Activated CD4-positive, alpha-beta memory T cell treated with anti-CD3 and anti-CD28 coated beads for 36 hours (primary cell): Measurements from ENCODE around the gene HRCT1. TPM values are rescaled to one million over a fixed set of nuclear protein-coding genes. Genes with fewer than 3 reads are reported as not detected.
A peak's percentile ranks its signal among the peaks of the same experiment; 100 is the strongest.
"Not testable (repeated sequence)": the region's sequence is repeated elsewhere in the genome, so short reads cannot be mapped to it uniquely, and the experiment has no call there.

Experiments used
- CTCF ChIA-PET: fragments of 350-600 bp; sonication (Branson Sonifier 250); formaldehyde crosslinking; loops from one replicate; lab custom pipeline; 2021; ENCODE audit warnings: antibody characterized with exemption, inconsistent platforms; lab: Charles Lee
- POLR2A ChIA-PET: fragments of 350-600 bp; sonication (Branson Sonifier 250); formaldehyde crosslinking; loops from one replicate; lab custom pipeline; 2021; ENCODE audit warnings: antibody characterized with exemption; lab: Charles Lee
- DNase-seq: peaks from one replicate; pipeline ENCODE4 v3.0.0-alpha.2; 2020
- H3K27ac Mint-ChIP-seq: one replicate; pipeline ENCODE4 v1.8.0; 2021; ENCODE audit warnings: mixed read lengths
- H3K27me3 Mint-ChIP-seq: one replicate; pipeline ENCODE4 v1.8.0; 2021; ENCODE audit warnings: mixed read lengths
- H3K36me3 Mint-ChIP-seq: one replicate; pipeline ENCODE4 v1.8.0; 2021; ENCODE audit warnings: mixed read lengths
- H3K4me1 Mint-ChIP-seq: one replicate; pipeline ENCODE4 v1.8.0; 2021; ENCODE audit warnings: low read depth, mixed read lengths
- H3K4me3 Mint-ChIP-seq: one replicate; pipeline ENCODE4 v1.8.0; 2021; ENCODE audit warnings: mild to moderate bottlenecking, mixed read lengths
- H3K9me3 Mint-ChIP-seq: one replicate; pipeline ENCODE4 v1.8.0; 2021; ENCODE audit warnings: mixed read lengths
- intact Hi-C: fragments of 100-400 bp; cut with micrococcal nuclease; formaldehyde crosslinking; loops from one replicate; pipeline ENCODE4 v1.15.1; 2023
- total RNA-seq, 2 experiments: library from RNA; stranded (reverse); gene quantifications; one replicate each; pipeline ENCODE4 v1.2.3, GENCODE V29; 2021

HRCT1 gene
- total RNA-seq, 2 experiments from 2014 or later = not detected

DNA sequence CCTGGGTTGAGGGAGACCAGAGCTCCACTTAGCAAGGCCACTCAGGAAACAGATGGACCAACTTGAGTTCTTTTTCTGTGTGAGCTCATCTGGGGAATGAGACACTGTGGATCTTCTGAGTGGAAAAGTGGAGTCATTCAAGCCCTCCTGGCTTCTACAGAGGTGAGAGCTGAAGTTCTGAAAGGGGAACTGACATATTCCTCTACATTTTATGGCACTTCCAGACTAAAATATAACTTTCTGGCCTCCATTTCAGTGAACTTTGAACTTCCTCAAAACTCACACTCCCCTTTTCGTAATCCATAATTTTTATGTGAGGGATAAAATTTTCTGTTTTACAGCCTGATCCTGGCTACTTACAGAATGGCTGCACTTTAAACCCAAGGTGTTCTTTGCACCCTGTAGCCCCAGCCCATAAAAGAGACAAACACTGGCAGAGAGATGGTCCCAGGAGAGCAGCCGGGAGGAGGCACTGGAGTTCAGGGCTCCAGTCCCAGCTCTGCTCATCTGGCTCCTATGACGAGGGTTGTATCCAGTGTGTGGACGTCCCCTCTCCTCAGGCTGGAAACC, 14.1 kb downstream of the HRCT1 start:
- DNase-seq = no peak
- Mint-ChIP-seq H3K4me1 (peaks cover 21% of the 10 kb centered on the region), H3K4me3 (no peak overlapping the region), H3K27ac (no peak overlapping the region), H3K36me3 (no peaks in the 10 kb centered on the region), H3K27me3 (no peaks in the 10 kb centered on the region), H3K9me3 (no peaks in the 10 kb centered on the region)
- intact Hi-C loops = no loop called here
- POLR2A ChIA-PET = no interaction called here
- CTCF ChIA-PET = interaction anchor here (1.1 to 3.5 kb wide), 5 partner anchors 12 to 104 kb away, joined by 3 to 14 read pairs (median 5); no protein-coding TSS in a partner anchor

GRCh38 chr9:35923598-35923926, 17.6 kb downstream of the HRCT1 start:
- peaks cover 21% of the 10 kb centered on the region for H3K4me1 Mint-ChIP-seq
- H3K27me3 Mint-ChIP-seq = no peaks in the 10 kb centered on the region
- no peak overlapping the region for H3K27ac Mint-ChIP-seq
- no peak overlapping the region for H3K4me3 Mint-ChIP-seq
- ChIA-PET CTCF (interaction anchor here (1.4 to 3.5 kb wide), 5 partner anchors 17 to 85 kb away, joined by 6 to 24 read pairs (median 8); no protein-coding TSS in a partner anchor), POLR2A (interaction anchor here (1.3 to 2.6 kb wide), 2 partner anchors 11 to 17 kb away, joined by 3 to 11 read pairs; no protein-coding TSS in a partner anchor)
- H3K9me3 Mint-ChIP-seq = no peaks in the 10 kb centered on the region
- H3K36me3 Mint-ChIP-seq = no peaks in the 10 kb centered on the region
- DNase-seq = no peak
- intact Hi-C loops = no loop called here

- H3K4me3 Mint-ChIP-seq = no peak overlapping the region
- peaks cover 21% of the 10 kb centered on the region for H3K4me1 Mint-ChIP-seq
- H3K27ac Mint-ChIP-seq = no peak overlapping the region
- POLR2A ChIA-PET = interaction anchor here (1.3 to 2.6 kb wide), 2 partner anchors 10 to 16 kb away, joined by 3 to 11 read pairs; no protein-coding TSS in a partner anchor
- H3K36me3 Mint-ChIP-seq = no peaks in the 10 kb centered on the region
- no peaks in the 10 kb centered on the region for H3K9me3 Mint-ChIP-seq
- CTCF ChIA-PET = interaction anchor here (1.4 to 3.5 kb wide), 6 partner anchors 16 to 86 kb away, joined by 3 to 24 read pairs (median 8); no protein-coding TSS in a partner anchor
- DNase-seq = peak; percentile 71
- no peaks in the 10 kb centered on the region for H3K27me3 Mint-ChIP-seq
- intact Hi-C loops = no loop called here
Measured at GRCh38 chr9:35923927-35924763, 18.1 kb downstream of the HRCT1 start.

DNA sequence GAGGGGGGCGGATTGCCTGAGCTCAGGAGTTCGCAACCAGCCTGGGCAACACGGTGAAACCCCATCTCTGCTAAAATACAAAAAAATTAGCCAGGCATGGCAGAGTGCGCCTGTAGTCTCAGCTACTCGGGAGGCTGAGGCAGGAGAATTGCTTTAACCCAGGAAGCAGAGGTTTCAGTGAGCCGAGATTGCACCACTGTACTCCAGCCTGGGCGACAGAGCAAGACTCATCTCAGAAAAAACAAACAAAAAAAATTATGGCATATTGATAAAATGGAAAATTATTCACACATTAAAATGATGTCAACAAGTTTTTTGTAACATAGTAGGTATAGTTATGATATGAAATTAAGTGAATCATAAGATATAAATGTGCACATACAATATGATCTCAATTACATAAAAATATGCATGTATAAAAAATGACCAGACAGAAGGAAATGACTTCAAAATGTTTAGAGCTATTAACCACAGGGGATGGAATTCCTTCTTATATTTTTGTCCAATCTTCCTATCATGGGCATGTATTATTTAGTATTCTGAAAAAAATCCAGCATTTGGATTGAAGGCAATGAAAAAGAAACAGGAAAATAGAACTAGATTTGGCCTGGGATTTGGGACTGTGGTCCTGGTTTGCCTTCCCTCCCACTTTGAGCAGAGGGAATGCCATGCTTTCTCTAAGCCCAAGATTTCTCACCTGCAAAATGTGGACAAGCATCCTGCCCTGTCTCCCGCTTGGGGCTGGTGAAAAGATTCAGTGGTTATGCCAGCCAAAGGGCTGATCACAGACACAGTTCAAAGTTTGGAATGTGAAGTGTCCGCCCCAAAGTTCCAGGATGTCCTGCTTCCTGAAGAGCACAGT, 22.8 kb downstream of the HRCT1 start:
- POLR2A ChIA-PET = no interaction called here

GRCh38 chr9:35929453-35929718, 23.4 kb downstream of the HRCT1 start:
- CTCF ChIA-PET = no interaction called here
- Mint-ChIP-seq H3K9me3 (no peaks in the 10 kb centered on the region), H3K27ac (no peak overlapping the region), H3K27me3 (no peaks in the 10 kb centered on the region), H3K4me1 (peaks cover 20% of the 10 kb centered on the region), H3K4me3 (no peak overlapping the region), H3K36me3 (no peaks in the 10 kb centered on the region)
- POLR2A ChIA-PET = no interaction called here
- intact Hi-C loops = no loop called here
- no peak for DNase-seq

More for the DNA sequence above, 22.8 kb downstream of the HRCT1 start:
- peaks cover 24% of the 10 kb centered on the region for H3K4me1 Mint-ChIP-seq
- H3K27me3 Mint-ChIP-seq = no peaks in the 10 kb centered on the region
- H3K4me3 Mint-ChIP-seq = no peak overlapping the region
- intact Hi-C loops = no loop called here
- H3K36me3 Mint-ChIP-seq = no peaks in the 10 kb centered on the region
- no peak overlapping the region for H3K27ac Mint-ChIP-seq
- CTCF ChIA-PET = interaction anchor here (1.2 kb wide), 2 partner anchors 17 to 93 kb away, joined by 3 to 4 read pairs; no protein-coding TSS in a partner anchor
- H3K9me3 Mint-ChIP-seq = no peaks in the 10 kb centered on the region
- no peak for DNase-seq

GRCh38 chr9:35930521-35930920, 24.5 kb downstream of the HRCT1 start:
- Mint-ChIP-seq H3K4me1 (peaks cover 14% of the 10 kb centered on the region), H3K27ac (no peak overlapping the region), H3K9me3 (no peaks in the 10 kb centered on the region), H3K36me3 (no peaks in the 10 kb centered on the region), H3K4me3 (no peak overlapping the region), H3K27me3 (no peaks in the 10 kb centered on the region)
- DNase-seq = no peak
- ChIA-PET POLR2A (no interaction called here), CTCF (interaction anchor here (1.3 kb wide), 1 partner anchor 14 kb away, joined by 3 read pairs; no protein-coding TSS in a partner anchor)
- intact Hi-C loops = no loop called here

DNA sequence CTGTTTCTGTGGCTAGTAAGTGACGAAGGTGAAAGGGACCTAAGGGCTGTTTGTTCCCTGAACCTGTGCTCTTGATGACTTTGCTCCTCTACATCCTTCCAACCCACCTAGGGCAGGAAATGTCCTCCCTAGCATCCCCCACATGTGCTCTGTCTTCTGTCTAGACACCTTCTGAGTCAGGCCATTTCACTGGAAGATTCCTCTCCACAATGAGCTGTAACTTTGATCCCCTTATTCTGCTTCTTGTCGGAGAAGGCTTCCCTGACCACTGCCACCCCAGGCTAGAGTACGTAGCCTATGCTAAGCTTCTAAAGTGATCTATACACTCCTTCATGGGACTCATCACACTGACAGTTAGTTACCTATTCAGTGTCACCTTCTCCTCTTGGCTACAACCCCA, 25.0 kb downstream of the HRCT1 start:
- ChIA-PET CTCF (interaction anchor here (1.3 kb wide), 1 partner anchor 14 kb away, joined by 3 read pairs; no protein-coding TSS in a partner anchor), POLR2A (no interaction called here)
- H3K4me1 Mint-ChIP-seq = peaks cover 14% of the 10 kb centered on the region
- no peak overlapping the region for H3K27ac Mint-ChIP-seq
- no peaks in the 10 kb centered on the region for H3K9me3 Mint-ChIP-seq
- H3K27me3 Mint-ChIP-seq = no peaks in the 10 kb centered on the region
- no peak for DNase-seq
- intact Hi-C loops = no loop called here
- no peak overlapping the region for H3K4me3 Mint-ChIP-seq
- no peaks in the 10 kb centered on the region for H3K36me3 Mint-ChIP-seq

DNA sequence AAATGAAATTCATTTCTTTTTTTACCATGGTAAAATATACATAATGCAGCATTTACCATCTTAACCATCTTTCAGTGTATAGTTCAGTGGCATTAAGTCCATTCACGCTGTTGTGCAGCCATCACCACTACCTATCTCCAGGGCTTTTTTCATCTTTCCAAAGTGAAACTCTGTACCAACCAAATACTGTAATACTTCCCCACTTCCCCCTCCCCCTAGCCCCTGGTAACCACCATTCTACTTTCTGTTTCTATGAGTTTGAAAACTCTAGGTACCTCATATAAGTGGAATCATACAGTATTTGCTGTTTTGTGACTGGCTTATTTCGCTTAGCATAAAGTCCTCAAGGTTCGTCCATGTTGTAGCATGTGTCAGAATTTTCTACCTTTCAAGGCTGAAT, 26.7 kb downstream of the HRCT1 start:
- peaks cover 17% of the 10 kb centered on the region for H3K4me1 Mint-ChIP-seq
- intact Hi-C loops = no loop called here
- CTCF ChIA-PET = interaction anchor here (0.6 to 1.2 kb wide), 2 partner anchors 13 to 22 kb away, joined by 3 to 4 read pairs; no protein-coding TSS in a partner anchor
- no peak overlapping the region for H3K4me3 Mint-ChIP-seq
- POLR2A ChIA-PET = no interaction called here
- no peaks in the 10 kb centered on the region for H3K27me3 Mint-ChIP-seq
- peak; percentile 45 for DNase-seq
- H3K9me3 Mint-ChIP-seq = peaks cover 7% of the 10 kb centered on the region
- no peaks in the 10 kb centered on the region for H3K36me3 Mint-ChIP-seq
- no peak overlapping the region for H3K27ac Mint-ChIP-seq

GRCh38 chr9:35933550-35934067, 27.6 kb downstream of the HRCT1 start:
- Mint-ChIP-seq H3K27me3 (no peaks in the 10 kb centered on the region), H3K4me3 (no peak overlapping the region), H3K36me3 (no peaks in the 10 kb centered on the region), H3K27ac (no peak overlapping the region), H3K4me1 (peaks cover 24% of the 10 kb centered on the region), H3K9me3 (peaks cover 7% of the 10 kb centered on the region)
- no peak for DNase-seq
- CTCF ChIA-PET = no interaction called here
- POLR2A ChIA-PET = interaction anchor here (1.5 kb wide), 1 partner anchor 9 kb away, joined by 3 read pairs; no protein-coding TSS in a partner anchor
- intact Hi-C loops = no loop called here

GRCh38 chr9:35934069-35934468, 28.1 kb downstream of the HRCT1 start:
- ChIA-PET CTCF (interaction anchor here (2.2 kb wide), 1 partner anchor 11 kb away, joined by 10 read pairs; no protein-coding TSS in a partner anchor), POLR2A (interaction anchor here (1.5 kb wide), 1 partner anchor 10 kb away, joined by 3 read pairs; no protein-coding TSS in a partner anchor)
- intact Hi-C loops, H3K27ac Mint-ChIP-seq, H3K27me3 Mint-ChIP-seq, H3K36me3 Mint-ChIP-seq, H3K4me3 Mint-ChIP-seq, H3K9me3 Mint-ChIP-seq, DNase-seq: not testable (repeated sequence)
- H3K4me1 Mint-ChIP-seq = peaks cover 28% of the 10 kb centered on the region

DNA sequence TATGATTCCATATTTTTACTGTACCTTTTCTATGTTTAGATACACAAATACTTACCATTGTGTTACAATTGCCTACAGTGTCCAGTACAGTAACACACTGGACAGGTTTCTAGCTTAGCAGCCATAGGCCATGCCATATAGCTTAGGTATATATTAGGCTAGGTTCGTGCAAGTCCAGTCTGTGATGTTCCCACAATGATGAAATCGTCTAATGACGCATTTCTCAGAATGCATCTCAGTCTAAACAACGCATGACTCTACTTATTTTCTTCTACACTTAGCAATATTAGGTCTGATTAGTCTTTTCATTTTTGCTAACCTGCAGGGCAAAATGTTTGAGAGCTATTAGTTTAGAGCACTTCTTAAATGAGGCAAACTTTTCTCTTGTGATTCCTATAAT, 29.3 kb downstream of the HRCT1 start:
- no peaks in the 10 kb centered on the region for H3K36me3 Mint-ChIP-seq
- peaks cover 39% of the 10 kb centered on the region for H3K4me1 Mint-ChIP-seq
- H3K27ac Mint-ChIP-seq = no peak overlapping the region
- no peak for DNase-seq
- POLR2A ChIA-PET = no interaction called here
- intact Hi-C loops = no loop called here
- no peaks in the 10 kb centered on the region for H3K27me3 Mint-ChIP-seq
- CTCF ChIA-PET = interaction anchor here (1.2 to 2.2 kb wide), 3 partner anchors 9 to 72 kb away, joined by 3 to 10 read pairs (median 6); no protein-coding TSS in a partner anchor
- no peak overlapping the region for H3K4me3 Mint-ChIP-seq
- H3K9me3 Mint-ChIP-seq = peaks cover 7% of the 10 kb centered on the region
